ENCODE data around the gene SIK3.

DNA sequence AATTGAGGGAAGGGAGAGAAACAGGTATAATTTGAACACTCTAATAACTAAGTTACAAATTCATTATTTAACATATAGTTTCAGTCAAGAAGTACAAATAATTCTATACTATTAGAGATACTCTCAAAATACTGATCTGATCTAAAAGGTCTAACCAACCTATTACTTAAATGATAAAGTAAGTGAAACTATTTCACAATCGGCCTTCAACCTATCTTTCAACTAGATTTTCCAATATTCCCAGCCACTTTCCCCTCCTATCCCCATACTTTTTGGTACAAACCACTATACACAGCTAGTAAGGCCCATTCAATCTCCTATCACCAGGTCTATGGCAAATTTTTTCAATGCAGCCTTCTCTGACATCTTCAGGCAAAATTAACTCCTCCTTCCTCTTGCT, 106.7 kb downstream of the SIK3 start:
- no peak for TF ChIP-seq CTCF (IDR thresholded peaks at IDR 0.05)
- no peak for TF ChIP-seq POLR2A (IDR thresholded peaks at IDR 0.05)
